ENCODE results near the gene MYLK. TPM values are rescaled to one million over a fixed set of nuclear protein-coding genes. Genes with fewer than 3 reads are reported as not detected.
A peak's percentile ranks its signal among the peaks of the same experiment; 100 is the strongest.
"Not testable (repeated sequence)": the region's sequence is repeated elsewhere in the genome, so short reads cannot be mapped to it uniquely, and the experiment has no call there.

The MYLK gene
- total RNA-seq, 2 experiments from 2014 or later, result 0.17 TPM; not detected in 1

GRCh38 chr3:123893012-123893411, 8.9 kb upstream of the MYLK start:
- Mint-ChIP-seq H3K36me3 (peaks cover 6% of the 10 kb centered on the region), H3K9me3 (peaks cover 23% of the 10 kb centered on the region), H3K27me3 (peaks cover 18% of the 10 kb centered on the region), H3K4me3 (no peak overlapping the region), H3K27ac (no peak overlapping the region), H3K4me1 (ENCODE audit: low read depth) (no peaks in the 10 kb centered on the region)
- ChIA-PET POLR2A (no interaction called here), CTCF (no interaction called here)
- no peak for DNase-seq
- intact Hi-C loops (cut with micrococcal nuclease), result no loop called here

GRCh38 chr3:123892195-123892594, 8.1 kb upstream of the MYLK start:
- ChIA-PET CTCF (no interaction called here), POLR2A (no interaction called here)
- peaks cover 23% of the 10 kb centered on the region for H3K9me3 Mint-ChIP-seq
- peaks cover 6% of the 10 kb centered on the region for H3K36me3 Mint-ChIP-seq
- no peak for DNase-seq
- H3K4me3 Mint-ChIP-seq, result no peak overlapping the region
- peaks cover 19% of the 10 kb centered on the region for H3K27me3 Mint-ChIP-seq
- intact Hi-C loops (cut with micrococcal nuclease), result no loop called here
- H3K27ac Mint-ChIP-seq, result no peak overlapping the region
- no peaks in the 10 kb centered on the region for H3K4me1 Mint-ChIP-seq (ENCODE audit: low read depth)

- intact Hi-C loops (cut with micrococcal nuclease); H3K27ac Mint-ChIP-seq; DNase-seq; H3K4me3 Mint-ChIP-seq; H3K4me1 Mint-ChIP-seq (ENCODE audit: low read depth); H3K36me3 Mint-ChIP-seq; POLR2A ChIA-PET; CTCF ChIA-PET: not testable (repeated sequence)
- Mint-ChIP-seq H3K27me3 (peaks cover 25% of the 10 kb centered on the region), H3K9me3 (peaks cover 23% of the 10 kb centered on the region)
Measured at GRCh38 chr3:123890991-123891390, 6.9 kb upstream of the MYLK start.

GRCh38 chr3:123890162-123890561, 6.0 kb upstream of the MYLK start:
- Mint-ChIP-seq H3K9me3 (peaks cover 23% of the 10 kb centered on the region), H3K27me3 (peaks cover 32% of the 10 kb centered on the region)
- H3K27ac Mint-ChIP-seq; H3K4me1 Mint-ChIP-seq (ENCODE audit: low read depth); H3K36me3 Mint-ChIP-seq; intact Hi-C loops (cut with micrococcal nuclease); POLR2A ChIA-PET; H3K4me3 Mint-ChIP-seq; DNase-seq; CTCF ChIA-PET: not testable (repeated sequence)

GRCh38 chr3:123884993-123885392, 861 bp upstream of the MYLK start:
- POLR2A ChIA-PET, result no interaction called here
- no peaks in the 10 kb centered on the region for H3K36me3 Mint-ChIP-seq
- H3K4me3 Mint-ChIP-seq, result no peak overlapping the region
- DNase-seq, result no peak
- intact Hi-C loops (cut with micrococcal nuclease), result no loop called here
- H3K27ac Mint-ChIP-seq, result no peak overlapping the region
- CTCF ChIA-PET, result no interaction called here
- no peaks in the 10 kb centered on the region for H3K9me3 Mint-ChIP-seq
- H3K27me3 Mint-ChIP-seq, result peaks cover 59% of the 10 kb centered on the region
- peaks cover 15% of the 10 kb centered on the region for H3K4me1 Mint-ChIP-seq (ENCODE audit: low read depth)

- CTCF ChIA-PET, result interaction anchor here (1.3 kb wide), 1 partner anchor 10 kb away, joined by 3 read pairs; no protein-coding TSS in a partner anchor
- no peak overlapping the region for H3K27ac Mint-ChIP-seq
Measured at GRCh38 chr3:123883701-123884202, 380 bp downstream of the MYLK start.

GRCh38 chr3:123883111-123883510, 1.0 kb downstream of the MYLK start:
- intact Hi-C loops (cut with micrococcal nuclease), result no loop called here
- H3K4me3 Mint-ChIP-seq, result no peak overlapping the region
- CTCF ChIA-PET, result interaction anchor here (0.5 kb wide), 1 partner anchor 45 kb away, joined by 3 read pairs; no protein-coding TSS in a partner anchor
- H3K27me3 Mint-ChIP-seq, result peaks cover 53% of the 10 kb centered on the region
- H3K27ac Mint-ChIP-seq, result no peak overlapping the region
- H3K4me1 Mint-ChIP-seq (ENCODE audit: low read depth), result peaks cover 15% of the 10 kb centered on the region
- POLR2A ChIA-PET, result no interaction called here
- DNase-seq, result no peak
- no peaks in the 10 kb centered on the region for H3K9me3 Mint-ChIP-seq
- no peaks in the 10 kb centered on the region for H3K36me3 Mint-ChIP-seq

More at GRCh38 chr3:123883701-123884202, 380 bp downstream of the MYLK start:
- peaks cover 57% of the 10 kb centered on the region for H3K27me3 Mint-ChIP-seq
- POLR2A ChIA-PET, result no interaction called here
- intact Hi-C loops (cut with micrococcal nuclease), result no loop called here
- H3K9me3 Mint-ChIP-seq, result no peaks in the 10 kb centered on the region
- H3K4me1 Mint-ChIP-seq (ENCODE audit: low read depth), result peaks cover 15% of the 10 kb centered on the region
- peak overlapping the region; percentile 33 for H3K4me3 Mint-ChIP-seq
- no peak for DNase-seq
- no peaks in the 10 kb centered on the region for H3K36me3 Mint-ChIP-seq

GRCh38 chr3:123881771-123882170, 2.4 kb downstream of the MYLK start:
- intact Hi-C loops (cut with micrococcal nuclease), result no loop called here
- H3K4me1 Mint-ChIP-seq (ENCODE audit: low read depth), result peaks cover 15% of the 10 kb centered on the region
- DNase-seq, result no peak

GRCh38 chr3:123880998-123881561, 3.1 kb downstream of the MYLK start:
- Mint-ChIP-seq H3K27me3 (peaks cover 43% of the 10 kb centered on the region), H3K9me3 (no peaks in the 10 kb centered on the region), H3K4me1 (ENCODE audit: low read depth) (peaks cover 15% of the 10 kb centered on the region), H3K27ac (no peak overlapping the region), H3K4me3 (no peak overlapping the region), H3K36me3 (no peaks in the 10 kb centered on the region)
- DNase-seq, result no peak
- CTCF ChIA-PET, result interaction anchor here (0.6 kb wide), 1 partner anchor 133 kb away, joined by 3 read pairs; no protein-coding TSS in a partner anchor
- POLR2A ChIA-PET, result no interaction called here
- intact Hi-C loops (cut with micrococcal nuclease), result no loop called here

More at GRCh38 chr3:123881771-123882170, 2.4 kb downstream of the MYLK start:
- ChIA-PET POLR2A (no interaction called here), CTCF (interaction anchor here (0.6 kb wide), 1 partner anchor 133 kb away, joined by 3 read pairs; no protein-coding TSS in a partner anchor)
- H3K36me3 Mint-ChIP-seq, result no peaks in the 10 kb centered on the region
- no peaks in the 10 kb centered on the region for H3K9me3 Mint-ChIP-seq
- H3K4me3 Mint-ChIP-seq, result no peak overlapping the region
- peaks cover 48% of the 10 kb centered on the region for H3K27me3 Mint-ChIP-seq
- H3K27ac Mint-ChIP-seq, result no peak overlapping the region

- no peak for DNase-seq
- Mint-ChIP-seq H3K9me3 (no peaks in the 10 kb centered on the region), H3K27me3 (peaks cover 34% of the 10 kb centered on the region), H3K27ac (no peak overlapping the region), H3K36me3 (no peaks in the 10 kb centered on the region), H3K4me1 (ENCODE audit: low read depth) (peaks cover 10% of the 10 kb centered on the region), H3K4me3 (no peak overlapping the region)
- intact Hi-C loops (cut with micrococcal nuclease), result no loop called here
- CTCF ChIA-PET, result interaction anchor here (0.6 kb wide), 1 partner anchor 161 kb away, joined by 3 read pairs; no protein-coding TSS in a partner anchor
- POLR2A ChIA-PET, result no interaction called here
Measured at GRCh38 chr3:123878807-123879206, 5.3 kb downstream of the MYLK start.

- no peak for DNase-seq
- Mint-ChIP-seq H3K4me1 (ENCODE audit: low read depth) (peaks cover 2% of the 10 kb centered on the region), H3K9me3 (no peaks in the 10 kb centered on the region), H3K4me3 (no peak overlapping the region), H3K27ac (no peak overlapping the region), H3K27me3 (peaks cover 27% of the 10 kb centered on the region), H3K36me3 (no peaks in the 10 kb centered on the region)
- intact Hi-C loops (cut with micrococcal nuclease), result no loop called here
- POLR2A ChIA-PET, result no interaction called here
- CTCF ChIA-PET, result no interaction called here
Measured at GRCh38 chr3:123877965-123878364, 6.2 kb downstream of the MYLK start.

GRCh38 chr3:123877466-123877865, 6.7 kb downstream of the MYLK start:
- no peak for DNase-seq
- Mint-ChIP-seq H3K27ac (no peak overlapping the region), H3K36me3 (no peaks in the 10 kb centered on the region), H3K9me3 (no peaks in the 10 kb centered on the region), H3K4me3 (no peak overlapping the region), H3K27me3 (peaks cover 22% of the 10 kb centered on the region), H3K4me1 (ENCODE audit: low read depth) (no peaks in the 10 kb centered on the region)
- intact Hi-C loops (cut with micrococcal nuclease), result no loop called here
- POLR2A ChIA-PET, result no interaction called here
- CTCF ChIA-PET, result no interaction called here

GRCh38 chr3:123876858-123877257, 7.3 kb downstream of the MYLK start:
- intact Hi-C loops (cut with micrococcal nuclease), result no loop called here
- Mint-ChIP-seq H3K27me3 (peaks cover 17% of the 10 kb centered on the region), H3K4me1 (ENCODE audit: low read depth) (no peaks in the 10 kb centered on the region), H3K9me3 (no peaks in the 10 kb centered on the region), H3K36me3 (no peaks in the 10 kb centered on the region), H3K4me3 (no peak overlapping the region), H3K27ac (no peak overlapping the region)
- ChIA-PET CTCF (no interaction called here), POLR2A (no interaction called here)
- no peak for DNase-seq
